ENCODE data around the gene SPTB.
A peak's percentile ranks its signal among the peaks of the same experiment; 100 is the strongest.

Gene SPTB

DNA sequence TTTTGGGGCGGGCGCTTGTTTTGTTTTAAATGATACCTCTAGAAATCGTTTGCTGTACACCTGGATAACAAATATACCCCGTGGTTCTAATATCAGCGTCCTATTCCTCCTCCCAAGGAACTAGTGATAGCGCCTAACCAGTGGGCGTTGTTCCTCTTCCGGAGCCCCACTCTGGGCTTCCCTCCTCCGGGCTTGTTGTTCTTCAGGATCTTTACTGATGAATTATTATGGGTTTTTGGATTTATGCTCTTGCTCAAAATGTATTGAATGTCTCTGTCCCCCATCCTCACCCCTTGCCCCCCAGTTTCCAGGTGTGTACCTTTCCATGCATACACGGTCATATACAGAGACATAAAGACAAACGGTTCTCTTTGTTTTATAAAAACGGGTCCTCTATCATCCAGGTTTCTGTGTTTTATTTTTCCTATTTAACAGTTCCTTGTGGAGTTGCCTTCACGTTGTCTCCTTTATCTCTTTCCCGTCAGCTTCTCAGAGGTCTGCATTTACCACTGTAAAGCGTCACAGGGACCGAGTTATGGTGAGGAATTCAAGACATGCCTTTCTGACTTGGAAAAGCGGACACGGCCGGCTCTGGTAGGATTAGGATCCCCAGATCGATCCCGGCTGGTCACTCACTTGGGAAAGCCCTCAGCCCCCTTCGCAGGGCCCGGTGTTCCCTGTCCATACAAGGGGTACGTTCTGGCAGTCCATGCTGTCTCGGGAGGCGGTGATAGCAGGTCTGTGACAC lies 176.1 kb downstream of the SPTB start:
- peak overlapping the region; percentile 74 for H3K4me3 ChIP-seq (ENCODE audit: control insufficient read depth, low read depth, low read length)
- no peak for TF ChIP-seq CTCF (IDR thresholded peaks at IDR 0.05; ENCODE audit: control insufficient read depth, insufficient read depth, low read depth, low read length, missing control alignments)
- DNase-seq (ENCODE audit: low read depth) = no peak

GRCh38 chr14:64702493-64703394 lies 177.0 kb downstream of the SPTB start:
- H3K4me3 ChIP-seq (ENCODE audit: control insufficient read depth, low read depth, low read length) = no peak overlapping the region
- TF ChIP-seq CTCF (IDR thresholded peaks at IDR 0.05; ENCODE audit: control insufficient read depth, insufficient read depth, low read depth, low read length, missing control alignments) = no peak

GRCh38 chr14:64701660-64702059 lies 178.0 kb downstream of the SPTB start:
- TF ChIP-seq CTCF (IDR thresholded peaks at IDR 0.05; ENCODE audit: control insufficient read depth, insufficient read depth, low read depth, low read length, missing control alignments) = no peak
- H3K4me3 ChIP-seq (ENCODE audit: control insufficient read depth, low read depth, low read length) = no peak overlapping the region

More at GRCh38 chr14:64702493-64703394, 177.0 kb downstream of the SPTB start:
- DNase-seq (ENCODE audit: low read depth) = no peak

DNA sequence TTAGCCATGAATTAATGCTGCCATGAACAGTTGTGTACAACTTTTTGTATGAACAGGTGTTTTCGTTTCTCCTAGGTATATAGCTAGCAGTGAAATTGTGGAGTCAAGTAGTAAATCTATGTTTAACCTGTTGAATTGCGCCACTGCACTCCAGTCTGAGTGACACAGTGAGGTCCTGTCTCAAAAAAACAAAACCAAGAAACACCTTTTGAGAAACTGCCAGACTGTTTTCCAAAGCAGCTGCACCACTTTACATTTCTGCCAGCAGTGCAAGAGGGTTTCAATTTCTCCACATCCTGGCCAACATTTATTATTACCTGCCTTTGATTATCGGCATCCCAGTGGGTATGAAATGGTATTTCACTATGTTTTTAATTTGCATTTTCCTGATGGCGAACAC lies 178.8 kb downstream of the SPTB start:
- no peak for TF ChIP-seq CTCF (IDR thresholded peaks at IDR 0.05; ENCODE audit: control insufficient read depth, insufficient read depth, low read depth, low read length, missing control alignments)
- DNase-seq (ENCODE audit: low read depth) = no peak
- H3K4me3 ChIP-seq (ENCODE audit: control insufficient read depth, low read depth, low read length) = no peak overlapping the region

More at GRCh38 chr14:64701660-64702059, 178.0 kb downstream of the SPTB start:
- DNase-seq (ENCODE audit: low read depth) = no peak

DNA sequence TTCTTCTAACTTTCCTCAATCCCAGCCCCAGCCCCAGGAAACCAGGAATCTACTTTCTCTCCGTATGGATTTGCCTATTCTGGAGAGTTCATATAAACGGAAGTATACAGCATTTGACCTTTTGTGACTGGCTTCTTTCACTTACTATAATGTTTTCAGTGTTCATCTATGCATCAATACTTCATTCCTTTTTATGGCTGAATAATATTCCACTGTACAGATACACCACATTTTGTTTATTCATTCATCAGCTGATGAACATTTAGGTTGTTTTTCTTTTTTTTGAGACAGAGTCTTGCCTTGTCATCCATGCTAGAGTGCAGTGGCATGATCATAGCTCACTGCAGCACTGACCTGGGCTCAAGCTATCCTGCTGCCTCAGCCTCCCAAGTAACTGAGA lies 179.4 kb downstream of the SPTB start:
- DNase-seq (ENCODE audit: low read depth) = no peak
- no peak for TF ChIP-seq CTCF (IDR thresholded peaks at IDR 0.05; ENCODE audit: control insufficient read depth, insufficient read depth, low read depth, low read length, missing control alignments)
- no peak overlapping the region for H3K4me3 ChIP-seq (ENCODE audit: control insufficient read depth, low read depth, low read length)

DNA sequence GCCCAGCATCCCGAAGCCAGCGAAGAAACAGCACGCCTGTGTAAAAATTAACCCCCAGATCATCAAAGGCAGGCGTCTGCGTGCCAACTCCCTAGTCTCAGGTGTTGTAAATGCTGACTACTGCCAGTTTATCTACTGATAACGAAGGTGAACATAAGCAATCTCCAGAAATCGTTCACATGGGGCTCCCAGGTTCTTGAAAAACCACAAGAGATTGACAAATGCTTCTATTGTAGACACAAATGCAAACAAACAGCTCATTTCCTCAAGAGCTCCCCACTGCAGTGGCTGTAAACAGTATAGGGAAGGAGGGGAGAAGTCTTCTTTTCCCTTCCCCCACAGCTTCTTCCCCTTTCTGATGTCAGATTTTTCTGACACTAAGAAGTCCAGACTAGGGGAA lies 180.8 kb downstream of the SPTB start:
- H3K4me3 ChIP-seq (ENCODE audit: control insufficient read depth, low read depth, low read length) = no peak overlapping the region
- DNase-seq (ENCODE audit: low read depth) = no peak
- TF ChIP-seq CTCF (IDR thresholded peaks at IDR 0.05; ENCODE audit: control insufficient read depth, insufficient read depth, low read depth, low read length, missing control alignments) = no peak
